Testis (tissue), 3 donors: Measurements from ENCODE around the gene PCNT. TPM values are rescaled to one million over a fixed set of nuclear protein-coding genes. Genes with fewer than 3 reads are reported as not detected.

Experiments
- DNase-seq: peaks from one replicate; pipeline ENCODE4 v3.0.0-alpha.2; 2019
- H3K27ac ChIP-seq, 2 donors: fragments of 200-600 bp; sonication (generic); one replicate each; pipeline ENCODE4 v1.5.1; 2019
- H3K27me3 ChIP-seq: fragments of 200-600 bp; sonication (generic); one replicate; pipeline ENCODE4 v1.5.1; 2019
- H3K36me3 ChIP-seq: fragments of 200-600 bp; sonication (generic); one replicate; pipeline ENCODE4 v1.5.1; 2017; ENCODE audit warnings: low read depth; ENCODE audit errors: missing control alignments
- H3K4me1 ChIP-seq: fragments of 200-600 bp; sonication (generic); one replicate; pipeline ENCODE4 v1.5.1; 2019
- H3K4me3 ChIP-seq, 2 donors: fragments of 200-600 bp; sonication (generic); one replicate each; pipeline ENCODE4 v1.5.1; 2017 to 2019
- H3K9me3 ChIP-seq: fragments of 200-600 bp; sonication (generic); one replicate; pipeline ENCODE4 v1.5.1; 2017
- POLR2A ChIP-seq: fragments of 450-650 bp; IDR thresholded peaks from one replicate; pipeline ENCODE4 v1.6.1; 2017; ENCODE audit warnings: antibody characterized with exemption, mild to moderate bottlenecking, moderate library complexity
- WGBS, 2 donors: methylation state at CpG; one replicate each; pipeline ENCODE4 v1.1.5; 2018; 5-methylcytosine and 5-hydroxymethylcytosine counted together
- intact Hi-C: fragments of 100-400 bp; cut with DNase I; formaldehyde crosslinking; loops from one replicate; pipeline ENCODE4 v1.15.1; 2023; ENCODE audit warnings: low total_unique reads
- polyA plus RNA-seq: library from polyadenylated mRNA; stranded (reverse); fragments of 350-450 nt; fragmentation: Illumina TruSeq; extraction: RNeasy Lipid Tissue Mini Kit (QIAGEN cat#74804); gene quantifications from one replicate; pipeline ENCODE4 v1.2.3, GENCODE V29; 2014; ENCODE audit warnings: low read depth, low replicate concordance; ENCODE audit not compliant: insufficient read depth
- total RNA-seq, 2 donors: library from RNA; depleted of rRNA; stranded (reverse); fragments of >200 nt; gene quantifications; one replicate each; pipeline ENCODE4 v1.2.3, GENCODE V29; 2016
- TF ChIP-seq, protein P1 (sequence below), 3 experiments: fragments of 450-650 bp in 2 of 3; fragments of 200-600 bp in 1 of 3; sonication (generic) in 1 of 3; IDR thresholded peaks; one replicate each; pipeline ENCODE4 v1.5.1; 2016 to 2019; ENCODE audit warnings: antibody characterized with exemption in 3 of 3, mild to moderate bottlenecking in 2 of 3, moderate library complexity in 1 of 3

PCNT gene
- total and polyA plus RNA-seq, 3 donors from 2014 or later: 44.7 to 169 (median 116) TPM

DNA sequence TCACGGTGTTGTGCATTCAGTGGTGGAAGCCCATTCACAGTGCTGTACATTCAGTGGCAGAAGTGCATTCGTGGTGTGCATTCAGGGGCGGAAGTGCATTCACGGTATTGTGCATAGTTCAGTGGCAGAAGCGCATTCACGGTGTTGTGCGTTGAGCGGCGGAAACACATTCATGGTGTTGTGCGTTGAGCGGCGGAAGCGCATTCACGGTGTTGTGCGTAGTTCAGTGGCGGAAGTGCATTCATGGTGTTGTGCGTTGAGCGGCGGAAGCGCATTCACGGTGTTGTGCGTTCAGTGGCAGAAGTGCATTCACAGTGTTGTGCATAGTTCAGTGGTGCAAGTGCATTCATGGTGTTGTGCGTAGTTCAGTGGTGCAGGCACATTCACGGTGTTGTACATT lies 60.6 kb downstream of the PCNT start:
- H3K27ac ChIP-seq: no peak overlapping the region
- no peak for DNase-seq
- no peak overlapping the region for H3K4me3 ChIP-seq
- no peaks in the 10 kb centered on the region for H3K4me1 ChIP-seq
- no peaks in the 10 kb centered on the region for H3K27me3 ChIP-seq
- H3K36me3 ChIP-seq: no peaks in the 10 kb centered on the region
- H3K9me3 ChIP-seq: no peaks in the 10 kb centered on the region
- WGBS, 2 donors: 91 to 92% methylated on average over 24 of the region's 24 CpGs
- no peak for TF ChIP-seq POLR2A
- TF ChIP-seq, protein P1, sequence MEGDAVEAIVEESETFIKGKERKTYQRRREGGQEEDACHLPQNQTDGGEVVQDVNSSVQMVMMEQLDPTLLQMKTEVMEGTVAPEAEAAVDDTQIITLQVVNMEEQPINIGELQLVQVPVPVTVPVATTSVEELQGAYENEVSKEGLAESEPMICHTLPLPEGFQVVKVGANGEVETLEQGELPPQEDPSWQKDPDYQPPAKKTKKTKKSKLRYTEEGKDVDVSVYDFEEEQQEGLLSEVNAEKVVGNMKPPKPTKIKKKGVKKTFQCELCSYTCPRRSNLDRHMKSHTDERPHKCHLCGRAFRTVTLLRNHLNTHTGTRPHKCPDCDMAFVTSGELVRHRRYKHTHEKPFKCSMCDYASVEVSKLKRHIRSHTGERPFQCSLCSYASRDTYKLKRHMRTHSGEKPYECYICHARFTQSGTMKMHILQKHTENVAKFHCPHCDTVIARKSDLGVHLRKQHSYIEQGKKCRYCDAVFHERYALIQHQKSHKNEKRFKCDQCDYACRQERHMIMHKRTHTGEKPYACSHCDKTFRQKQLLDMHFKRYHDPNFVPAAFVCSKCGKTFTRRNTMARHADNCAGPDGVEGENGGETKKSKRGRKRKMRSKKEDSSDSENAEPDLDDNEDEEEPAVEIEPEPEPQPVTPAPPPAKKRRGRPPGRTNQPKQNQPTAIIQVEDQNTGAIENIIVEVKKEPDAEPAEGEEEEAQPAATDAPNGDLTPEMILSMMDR (IDR thresholded peaks at IDR 0.05): no peak
- intact Hi-C loops: no loop called here

DNA sequence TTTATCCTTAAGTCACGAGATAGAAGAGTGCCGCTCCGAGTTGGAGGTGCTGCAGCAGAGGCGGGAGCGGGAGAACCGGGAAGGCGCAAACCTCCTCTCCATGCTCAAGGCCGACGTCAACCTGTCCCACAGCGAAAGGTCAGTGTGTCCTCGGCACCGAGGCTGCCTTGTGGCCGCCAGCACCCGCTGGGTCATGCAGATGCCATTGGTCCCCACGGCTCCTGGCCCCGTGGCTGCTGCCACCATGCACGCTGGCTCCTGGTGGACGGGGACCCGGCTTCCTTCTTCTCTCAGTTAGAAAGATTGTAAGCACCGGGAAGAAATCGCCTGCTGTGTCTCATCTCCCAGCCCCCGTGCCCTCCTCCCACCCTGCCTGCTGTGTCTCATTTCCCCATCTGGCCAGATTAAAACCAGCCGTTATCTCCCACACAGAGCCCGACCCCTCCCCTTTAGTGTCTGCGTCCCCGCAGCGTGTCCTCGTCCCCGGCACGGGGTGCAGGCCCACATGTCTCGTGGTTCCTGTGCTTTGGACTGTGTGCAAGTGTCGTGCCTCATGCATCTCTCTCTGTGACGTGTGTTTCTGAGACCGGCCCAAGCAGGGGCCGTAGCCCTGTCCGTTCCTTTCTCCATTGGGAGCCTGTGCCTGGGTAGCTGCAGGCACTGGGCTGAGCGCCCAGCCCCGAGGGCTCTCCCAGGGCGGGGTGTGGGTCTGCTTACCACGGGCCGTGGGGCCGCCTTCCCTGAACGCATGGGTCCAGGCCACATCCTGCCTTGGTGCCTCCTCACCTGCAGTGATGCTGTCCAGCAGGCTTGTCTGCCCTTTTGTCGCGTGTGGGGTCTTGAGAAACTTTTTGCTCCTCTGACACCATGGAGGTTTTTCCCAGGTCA lies 62.1 kb downstream of the PCNT start:
- peaks cover 6% of the 10 kb centered on the region for H3K4me1 ChIP-seq
- intact Hi-C loops: no loop called here
- TF ChIP-seq POLR2A: no peak
- TF ChIP-seq, protein P1 (IDR thresholded peaks at IDR 0.05): no peak
- H3K4me3 ChIP-seq: no peak overlapping the region
- H3K36me3 ChIP-seq: no peaks in the 10 kb centered on the region
- no peaks in the 10 kb centered on the region for H3K9me3 ChIP-seq
- no peak for DNase-seq
- no peak overlapping the region for H3K27ac ChIP-seq
- no peaks in the 10 kb centered on the region for H3K27me3 ChIP-seq
- 90 to 93% methylated on average over 34 to 45 of the region's 45 CpGs for WGBS, 2 donors

DNA sequence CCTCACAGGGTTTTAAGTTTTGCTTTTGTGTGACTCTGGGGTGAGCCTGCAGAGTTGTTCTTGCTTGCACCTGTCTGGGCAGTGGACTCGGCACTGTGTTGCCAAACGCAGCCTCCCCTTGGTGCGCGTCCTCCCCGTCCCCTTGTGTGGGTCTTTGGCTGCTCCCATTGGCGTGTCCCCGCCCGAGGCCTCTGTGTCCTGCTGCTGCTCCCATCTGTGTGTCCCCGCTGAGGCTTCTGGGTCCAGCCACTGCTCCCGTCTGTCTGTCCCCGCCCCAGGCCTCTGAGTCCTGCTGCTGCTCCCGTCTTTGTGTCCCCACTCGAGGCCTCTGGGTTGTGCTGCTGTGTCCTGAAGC lies 62.8 kb downstream of the PCNT start:
- Histone ChIP-seq H3K9me3 (no peaks in the 10 kb centered on the region), H3K4me1 (peaks cover 12% of the 10 kb centered on the region), H3K27me3 (no peaks in the 10 kb centered on the region), H3K4me3 (no peak overlapping the region), H3K27ac (no peak overlapping the region), H3K36me3 (no peaks in the 10 kb centered on the region)
- 85 to 94% methylated on average over 13 of the region's 13 CpGs for WGBS, 2 donors
- DNase-seq: no peak
- intact Hi-C loops: no loop called here
- TF ChIP-seq, protein P1 (IDR thresholded peaks at IDR 0.05): no peak
- no peak for TF ChIP-seq POLR2A

DNA sequence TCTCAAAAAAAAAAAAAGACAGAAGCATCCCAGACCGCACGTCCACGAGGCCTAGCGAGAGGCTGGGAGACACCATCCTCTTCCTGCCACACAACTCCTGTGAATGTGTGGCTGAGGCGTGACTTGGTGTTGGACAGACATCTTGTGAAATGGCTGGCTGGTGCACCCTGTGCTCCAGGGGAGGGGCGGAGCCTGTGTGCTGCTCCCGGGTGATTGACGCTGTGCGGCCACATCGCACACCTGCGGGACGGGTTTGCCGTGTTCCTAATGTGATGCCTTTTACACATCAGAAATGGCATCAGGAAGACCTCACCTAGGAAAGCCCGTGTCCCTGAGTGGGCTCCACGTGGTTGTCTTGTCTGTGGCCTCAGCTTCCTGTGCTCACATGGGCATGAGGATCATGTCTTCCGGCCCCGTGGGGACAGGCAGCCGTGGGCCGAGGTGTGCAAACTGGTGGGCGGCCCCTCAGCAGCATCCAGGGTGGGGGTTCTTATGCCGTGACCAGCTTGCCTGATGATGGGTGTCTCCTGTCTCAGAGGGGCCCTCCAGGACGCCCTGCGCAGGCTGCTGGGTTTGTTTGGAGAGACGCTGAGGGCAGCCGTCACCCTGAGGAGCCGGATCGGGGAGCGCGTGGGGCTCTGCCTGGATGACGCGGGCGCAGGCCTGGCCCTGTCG lies 64.4 kb downstream of the PCNT start:
- Histone ChIP-seq H3K36me3 (no peaks in the 10 kb centered on the region), H3K4me3 (no peak overlapping the region), H3K9me3 (no peaks in the 10 kb centered on the region), H3K4me1 (peaks cover 28% of the 10 kb centered on the region), H3K27ac (no peak overlapping the region), H3K27me3 (no peaks in the 10 kb centered on the region)
- TF ChIP-seq, protein P1 (IDR thresholded peaks at IDR 0.05): no peak
- TF ChIP-seq POLR2A: no peak
- intact Hi-C loops: no loop called here
- no peak for DNase-seq
- WGBS, 2 donors: 92 to 94% methylated on average over 25 to 33 of the region's 33 CpGs
